IMR-90 (cell line): ENCODE measurements around the gene CMPK2. TPM values are rescaled to one million over a fixed set of nuclear protein-coding genes. Genes with fewer than 3 reads are reported as not detected.

Source experiments
- ATAC-seq: fragments of 200-7000 bp; cut with Tn5 transposase; 2 replicates; pipeline ENCODE4 v1.9.1; 2020; ENCODE audit warnings: low read depth, mild to moderate bottlenecking, moderate library complexity
- BruUV-seq: library from RNA; stranded (reverse); fragments of 400-500 nt; replicated peaks from 2 replicates; lab custom pipeline; 2021; lab: Mats Ljungman, UMichigan
- CTCF ChIA-PET: fragments of 300-600 bp; formaldehyde crosslinking; extraction: SDS; loops from one replicate; lab custom pipeline; 2021; ENCODE audit warnings: antibody characterized with exemption; lab: Yijun Ruan, JAX
- POLR2A ChIA-PET: fragments of 300-600 bp; sonication (Branson Sonifier 250); formaldehyde crosslinking; loops from one replicate; lab custom pipeline; 2022; ENCODE audit warnings: antibody characterized with exemption; ENCODE audit not compliant: unreplicated experiment; lab: Charles Lee
- DNase-seq: peaks from one replicate; pipeline ENCODE4 v3.0.0; 2013
- H2AFZ ChIP-seq: replicated peaks from 2 replicates; pipeline ENCODE3; 2013; ENCODE audit warnings: low read length, mild to moderate bottlenecking; ENCODE audit not compliant: poor library complexity
- H2AK5ac ChIP-seq: 2 replicates; pipeline ENCODE4 v1.6.1; 2013; ENCODE audit warnings: low read depth, low read length, inconsistent platforms
- H2AK9ac ChIP-seq: replicated peaks from 2 replicates; pipeline ENCODE3; 2013; ENCODE audit warnings: mild to moderate bottlenecking, low read depth, low read length, moderate library complexity; ENCODE audit not compliant: poor library complexity
- H2BK120ac ChIP-seq: 2 replicates; pipeline ENCODE4 v1.6.1; 2013; ENCODE audit warnings: low read depth, low read length, inconsistent platforms
- H2BK15ac ChIP-seq: 3 replicates; pipeline ENCODE4 v1.6.1; 2013; ENCODE audit warnings: low read depth, low read length, inconsistent platforms
- H2BK20ac ChIP-seq: 2 replicates; pipeline ENCODE4 v1.6.1; 2013; ENCODE audit warnings: low read depth, mild to moderate bottlenecking, inconsistent platforms, low read length, moderate library complexity
- H2BK5ac ChIP-seq: 2 replicates; pipeline ENCODE4 v1.6.1; 2013; ENCODE audit warnings: mild to moderate bottlenecking, low read depth, low read length, inconsistent platforms; ENCODE audit not compliant: poor library complexity, severe bottlenecking
- H3K14ac ChIP-seq: replicated peaks from 2 replicates; pipeline ENCODE4 v1.6.1; 2013; ENCODE audit warnings: low read depth, low read length, inconsistent platforms
- H3K18ac ChIP-seq: 2 replicates; pipeline ENCODE4 v1.6.1; 2013; ENCODE audit warnings: low read depth, low read length, control low read depth
- H3K23ac ChIP-seq: 2 replicates; pipeline ENCODE4 v1.6.1; 2013; ENCODE audit warnings: low read depth, low read length, inconsistent platforms
- H3K27ac ChIP-seq: 2 replicates; pipeline ENCODE4 v1.5.1; 2013; ENCODE audit warnings: mild to moderate bottlenecking, control low read depth, low read length; ENCODE audit not compliant: insufficient read depth
- H3K27me3 ChIP-seq: 2 replicates; pipeline ENCODE4 v1.6.1; 2013; ENCODE audit warnings: low read length; ENCODE audit not compliant: control insufficient read depth, insufficient read depth
- H3K36me3 ChIP-seq: 2 replicates; pipeline ENCODE4 v1.6.1; 2013; ENCODE audit warnings: low read length, mixed read lengths; ENCODE audit not compliant: control insufficient read depth, insufficient read depth
- H3K4ac ChIP-seq: 2 replicates; pipeline ENCODE4 v1.6.1; 2013; ENCODE audit warnings: low read depth, low read length, inconsistent platforms
- H3K4me1 ChIP-seq: 2 replicates; pipeline ENCODE4 v1.6.1; 2013; ENCODE audit warnings: low read length, mixed read lengths; ENCODE audit not compliant: control insufficient read depth, insufficient read depth
- H3K4me2 ChIP-seq: 2 replicates; pipeline ENCODE4 v1.6.1; 2013; ENCODE audit warnings: low read depth, mild to moderate bottlenecking, control low read depth, low read length, moderate library complexity
- H3K4me3 ChIP-seq: 2 replicates; pipeline ENCODE4 v1.5.1; 2013; ENCODE audit warnings: low read depth, mild to moderate bottlenecking, control low read depth, low read length, moderate library complexity; ENCODE audit not compliant: insufficient read depth
- H3K56ac ChIP-seq: 2 replicates; pipeline ENCODE4 v1.6.1; 2013; ENCODE audit warnings: low read length, inconsistent platforms; ENCODE audit not compliant: insufficient read depth; ENCODE audit errors: extremely low read depth
- H3K79me1 ChIP-seq, 2 experiments: 2 replicates each; pipeline ENCODE4 v1.6.1; 2013; ENCODE audit warnings: low read length in 2 of 2, inconsistent platforms in 1 of 2, low read depth in 1 of 2
- H3K9ac ChIP-seq: 2 replicates; pipeline ENCODE4 v1.6.1; 2013; ENCODE audit warnings: low read depth, low read length, control low read depth
- H3K9me1 ChIP-seq: 2 replicates; pipeline ENCODE4 v1.6.1; 2013; ENCODE audit warnings: low read length, inconsistent platforms; ENCODE audit not compliant: insufficient read depth
- H3K9me3 ChIP-seq: 2 replicates; pipeline ENCODE4 v1.6.1; 2013; ENCODE audit warnings: low read length; ENCODE audit not compliant: control insufficient read depth, insufficient read depth
- H4K20me1 ChIP-seq: 2 replicates; pipeline ENCODE4 v1.6.1; 2013; ENCODE audit warnings: low read length, inconsistent platforms; ENCODE audit not compliant: insufficient read depth
- H4K5ac ChIP-seq: 2 replicates; pipeline ENCODE4 v1.6.1; 2013; ENCODE audit warnings: mild to moderate bottlenecking, low read depth, low read length, control low read depth
- H4K8ac ChIP-seq, 2 experiments: 2 replicates each; pipeline ENCODE4 v1.6.1; 2013; ENCODE audit warnings: low read depth in 2 of 2, low read length in 2 of 2, control low read depth in 1 of 2, inconsistent platforms in 1 of 2
- H4K91ac ChIP-seq: 2 replicates; pipeline ENCODE4 v1.6.1; 2013; ENCODE audit warnings: low read depth, low read length, inconsistent platforms; ENCODE audit not compliant: insufficient read depth
- BHLHE40 ChIP-seq: fragments of 150-350 bp; IDR thresholded peaks from 2 replicates; pipeline ENCODE4 v1.6.1; 2016; ENCODE audit warnings: mild to moderate bottlenecking, low read depth, low read length
- CEBPB ChIP-seq: IDR thresholded peaks from 2 replicates; pipeline ENCODE4 v1.6.1; 2012; ENCODE audit warnings: low read depth, low read length, improper control_type of control experiment
- CHD1 ChIP-seq: IDR thresholded peaks from 2 replicates; pipeline ENCODE4 v1.6.1; 2012; ENCODE audit warnings: low read depth, low read length, improper control_type of control experiment
- ELK1 ChIP-seq: fragments of 150-350 bp; IDR thresholded peaks from 2 replicates; pipeline ENCODE4 v1.6.1; 2016; ENCODE audit warnings: low read depth, mild to moderate bottlenecking, low read length, moderate library complexity, borderline replicate concordance
- FOS ChIP-seq: fragments of 150-350 bp; IDR thresholded peaks from 2 replicates; pipeline ENCODE4 v1.6.1; 2016; ENCODE audit warnings: low read depth, low read length
- MAFK ChIP-seq: IDR thresholded peaks from 2 replicates; pipeline ENCODE4 v1.6.1; 2012; ENCODE audit warnings: low read depth, low read length, improper control_type of control experiment
- MAZ ChIP-seq: IDR thresholded peaks from 2 replicates; pipeline ENCODE4 v1.6.1; 2012; ENCODE audit warnings: low read depth, mild to moderate bottlenecking, low read length, improper control_type of control experiment, moderate library complexity, borderline replicate concordance
- MXI1 ChIP-seq: IDR thresholded peaks from 2 replicates; pipeline ENCODE4 v1.6.1; 2012; ENCODE audit warnings: low read depth, mild to moderate bottlenecking, low read length, moderate library complexity, borderline replicate concordance
- NFE2L2 ChIP-seq: fragments of 150-350 bp; IDR thresholded peaks from 2 replicates; pipeline ENCODE4 v1.6.1; 2016; ENCODE audit warnings: low read depth, mild to moderate bottlenecking, low read length
- POLR2A ChIP-seq: IDR thresholded peaks from 2 replicates; pipeline ENCODE4 v1.6.1; 2012; ENCODE audit warnings: mild to moderate bottlenecking, low read depth, low read length
- RAD21 ChIP-seq: IDR thresholded peaks from 2 replicates; pipeline ENCODE4 v1.6.1; 2012; ENCODE audit warnings: low read length, improper control_type of control experiment
- RCOR1 ChIP-seq: IDR thresholded peaks from 2 replicates; pipeline ENCODE4 v1.6.1; 2012; ENCODE audit warnings: mild to moderate bottlenecking, low read length, improper control_type of control experiment; ENCODE audit not compliant: insufficient replicate concordance
- RFX5 ChIP-seq: IDR thresholded peaks from 2 replicates; pipeline ENCODE4 v1.8.0; 2012; ENCODE audit warnings: low read depth, mild to moderate bottlenecking, low read length, moderate library complexity
- SMC3 ChIP-seq: fragments of 150-350 bp; IDR thresholded peaks from 2 replicates; pipeline ENCODE4 v1.6.1; 2016; ENCODE audit warnings: low read depth, mild to moderate bottlenecking, antibody characterized with exemption, low read length, moderate library complexity
- USF2 ChIP-seq: fragments of 150-350 bp; IDR thresholded peaks from 2 replicates; pipeline ENCODE4 v1.6.1; 2017; ENCODE audit warnings: mild to moderate bottlenecking, antibody characterized with exemption, low read length, low read depth
- WGBS, 2 experiments: methylation state at CpG; one replicate each; pipeline versions ENCODE4 v1.1.5 to v1.1.7; 2013; ENCODE audit warnings: missing lambda C conversion rate in 2 of 2; ENCODE audit not compliant: insufficient read length in 1 of 2; ENCODE audit errors: extremely low coverage in 2 of 2; 5-methylcytosine and 5-hydroxymethylcytosine counted together
- dilution Hi-C: fragments of 300-500 bp; cut with HindIII; formaldehyde crosslinking; loops from one replicate; pipeline ENCODE4 v1.14.3; 2018; ENCODE audit warnings: low sequenced_read_pairs; ENCODE audit not compliant: unreplicated experiment
- in situ Hi-C: fragments of 300-500 bp; cut with MboI; formaldehyde crosslinking; loops from 3 replicates; pipeline ENCODE4 v1.14.3; 2019; ENCODE audit warnings: low sequenced_read_pairs, inconsistent platforms, mixed read lengths
- intact Hi-C: fragments of 100-400 bp; cut with micrococcal nuclease; formaldehyde crosslinking; loops from 2 replicates; pipeline ENCODE4 v1.10.0; 2022
- polyA plus RNA-seq, 3 experiments: library from polyadenylated mRNA; depleted of rRNA; stranded (reverse); fragments of >200 nt; gene quantifications; 2 replicates each; pipeline ENCODE4 v1.2.3, GENCODE V29; 2012; ENCODE audit warnings: low replicate concordance in 1 of 3
- total RNA-seq: library from RNA; depleted of rRNA; stranded (reverse); fragments of >200 nt; gene quantifications from 2 replicates; pipeline ENCODE4 v1.2.3, GENCODE V29; 2012
- TF ChIP-seq, protein P1 (sequence below): conservative IDR thresholded peaks from 2 replicates; pipeline ENCODE4 v1.5.1; 2012; ENCODE audit warnings: mild to moderate bottlenecking, low read depth, low read length, improper control_type of control experiment

The CMPK2 gene
- total and polyA plus RNA-seq, 2 of the 4 experiments (the other 2 are of a cell fraction) = 0.03 to 0.18 TPM

DNA sequence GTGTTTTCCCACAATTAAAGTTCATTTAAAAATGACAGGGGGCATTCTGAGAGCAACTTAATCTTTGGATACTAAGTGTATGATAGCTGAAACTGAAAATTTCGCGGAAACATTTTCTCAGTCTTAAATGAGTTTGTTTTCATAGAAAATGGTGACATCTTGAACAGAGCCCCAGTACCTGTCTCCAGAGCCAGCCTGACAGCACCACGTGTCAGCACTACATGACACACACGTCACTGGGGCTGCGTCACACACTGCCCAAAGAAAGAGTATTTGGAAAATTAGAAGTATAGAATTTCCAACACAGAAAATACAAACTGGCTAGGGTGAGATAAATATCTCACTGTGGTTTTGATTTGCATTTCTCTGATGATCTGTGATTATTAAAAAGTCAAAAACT, 50.8 kb downstream of the CMPK2 start:
- Histone ChIP-seq H2AFZ (no peak overlapping the region), H2AK5ac (no peak overlapping the region), H4K8ac (no peak overlapping the region), H4K20me1 (no peaks in the 10 kb centered on the region), H2BK120ac (no peak overlapping the region), H3K4ac (no peak overlapping the region), H3K9ac (no peak overlapping the region), H2BK5ac (no peak overlapping the region), H3K27me3 (no peaks in the 10 kb centered on the region; the same call in 1 of the 2 replicates), H3K18ac (no peak overlapping the region), H3K23ac (no peak overlapping the region), H4K5ac (no peak overlapping the region), H3K4me1 (no peaks in the 10 kb centered on the region), H3K9me1 (no peaks in the 10 kb centered on the region), H2BK15ac (no peak overlapping the region), H3K79me1 (no peaks in the 10 kb centered on the region), H3K9me3 (no peaks in the 10 kb centered on the region), H3K56ac (no peak overlapping the region), H3K4me2 (no peak overlapping the region), H3K4me3 (no peak overlapping the region), H3K27ac (no peak overlapping the region), H4K91ac (no peak overlapping the region), H2BK20ac (no peak overlapping the region), H3K36me3 (no peaks in the 10 kb centered on the region), H3K14ac (no peak overlapping the region), H2AK9ac (no peak overlapping the region)
- no CpG with 5 or more reads among the region's 5 CpGs for WGBS, 2 experiments
- ChIA-PET POLR2A (no interaction called here), CTCF (no interaction called here)
- in situ Hi-C loops = no loop called here
- no peak for ATAC-seq
- TF ChIP-seq SMC3 = no peak
- TF ChIP-seq MAFK = no peak
- TF ChIP-seq FOS = no peak
- TF ChIP-seq CHD1 = no peak
- no peak for TF ChIP-seq BHLHE40
- TF ChIP-seq MAZ = no peak
- TF ChIP-seq NFE2L2 = no peak
- no peak for TF ChIP-seq MXI1
- no peak for TF ChIP-seq RFX5
- no peak for TF ChIP-seq ELK1
- no peak for TF ChIP-seq POLR2A
- TF ChIP-seq RCOR1 = no peak
- TF ChIP-seq CEBPB = no peak
- no peak for TF ChIP-seq USF2
- TF ChIP-seq, protein P1, sequence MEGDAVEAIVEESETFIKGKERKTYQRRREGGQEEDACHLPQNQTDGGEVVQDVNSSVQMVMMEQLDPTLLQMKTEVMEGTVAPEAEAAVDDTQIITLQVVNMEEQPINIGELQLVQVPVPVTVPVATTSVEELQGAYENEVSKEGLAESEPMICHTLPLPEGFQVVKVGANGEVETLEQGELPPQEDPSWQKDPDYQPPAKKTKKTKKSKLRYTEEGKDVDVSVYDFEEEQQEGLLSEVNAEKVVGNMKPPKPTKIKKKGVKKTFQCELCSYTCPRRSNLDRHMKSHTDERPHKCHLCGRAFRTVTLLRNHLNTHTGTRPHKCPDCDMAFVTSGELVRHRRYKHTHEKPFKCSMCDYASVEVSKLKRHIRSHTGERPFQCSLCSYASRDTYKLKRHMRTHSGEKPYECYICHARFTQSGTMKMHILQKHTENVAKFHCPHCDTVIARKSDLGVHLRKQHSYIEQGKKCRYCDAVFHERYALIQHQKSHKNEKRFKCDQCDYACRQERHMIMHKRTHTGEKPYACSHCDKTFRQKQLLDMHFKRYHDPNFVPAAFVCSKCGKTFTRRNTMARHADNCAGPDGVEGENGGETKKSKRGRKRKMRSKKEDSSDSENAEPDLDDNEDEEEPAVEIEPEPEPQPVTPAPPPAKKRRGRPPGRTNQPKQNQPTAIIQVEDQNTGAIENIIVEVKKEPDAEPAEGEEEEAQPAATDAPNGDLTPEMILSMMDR = no peak
- TF ChIP-seq RAD21 = no peak
- no TSS peak for BruUV-seq
- intact Hi-C loops = no loop called here
- dilution Hi-C loops = no loop called here
- DNase-seq = no peak
